A172 (cell line): Measurements from ENCODE around the gene GSTM5. TPM values are rescaled to one million over a fixed set of nuclear protein-coding genes. Genes with fewer than 3 reads are reported as not detected.
"Not testable (repeated sequence)": the region's sequence is repeated elsewhere in the genome, so short reads cannot be mapped to it uniquely, and the experiment has no call there.

Experiments
- DNase-seq: peaks from one replicate; pipeline ENCODE4 v3.0.0-alpha.2; 2015; ENCODE audit warnings: low spot score
- total RNA-seq: library from RNA; depleted of rRNA; stranded (reverse); fragments of >200 nt; shearing (Covaris generic); gene quantifications from 2 replicates; pipeline ENCODE4 v1.2.3, GENCODE V29; 2014; rRNA removed

Gene GSTM5
- total RNA-seq, 1 experiment from 2014 or later: 0.03 TPM

GRCh38 chr1:109761227-109762038 lies 49.4 kb downstream of the GSTM5 start:
- no peak for DNase-seq

- DNase-seq: no peak
Observed at GRCh38 chr1:109762039-109762585, 50.1 kb downstream of the GSTM5 start.

GRCh38 chr1:109762821-109763645 lies 51.0 kb downstream of the GSTM5 start:
- DNase-seq: peak; percentile 76

GRCh38 chr1:109763646-109764415 lies 51.8 kb downstream of the GSTM5 start, which contains the start of gene EPS8L3:
TSS of gene EPS8L3 (minus strand) at chr1:109763923. CDS start at chr1:109761749, 2,174 bp downstream.
- no peak for DNase-seq

- DNase-seq: no peak
Observed at GRCh38 chr1:109764561-109765482, 52.8 kb downstream of the GSTM5 start.

- DNase-seq: no peak
Observed at GRCh38 chr1:109765483-109765815, 53.4 kb downstream of the GSTM5 start.

GRCh38 chr1:109765896-109766615 lies 54.0 kb downstream of the GSTM5 start:
- DNase-seq: no peak

- DNase-seq: not testable (repeated sequence)
Observed at GRCh38 chr1:109766991-109767636, 55.1 kb downstream of the GSTM5 start.

Other genes with a start within 250 kb of the GSTM5 start
- gene SYPL2, start 245.7 kb upstream of the GSTM5 start, total RNA-seq: 0.24 TPM in 1 of 2 replicates, not detected in the other
- gene ATXN7L2, start 228.3 kb upstream of the GSTM5 start, total RNA-seq: 3.0 and 5.4 TPM in 2 replicates
- gene CYB561D1, start 218.2 kb upstream of the GSTM5 start, total RNA-seq: 5.4 and 5.7 TPM in 2 replicates
- gene AMIGO1, start 202.5 kb upstream of the GSTM5 start, total RNA-seq: 0.10 TPM in 1 of 2 replicates, not detected in the other
- not detected in 2 replicates for gene GPR61, start 172.4 kb upstream of the GSTM5 start, total RNA-seq
- gene GNAI3, start 163.6 kb upstream of the GSTM5 start, total RNA-seq: 13.8 and 14.8 TPM in 2 replicates
- 0.41 TPM in 1 of 2 replicates, not detected in the other for gene GNAT2, start 92.6 kb upstream of the GSTM5 start, total RNA-seq
- gene AMPD2, start 92.4 kb upstream of the GSTM5 start, total RNA-seq: 47.5 and 75.8 TPM in 2 replicates
- gene GSTM4, start 56.2 kb upstream of the GSTM5 start, total RNA-seq: 35.7 and 41.8 TPM in 2 replicates
- 8.9 and 16.9 TPM in 2 replicates for gene GSTM2, start 44.2 kb upstream of the GSTM5 start, total RNA-seq
- not detected in 2 replicates for gene GSTM1, start 24.4 kb upstream of the GSTM5 start, total RNA-seq
- gene GSTM3, start 28.8 kb downstream of the GSTM5 start, total RNA-seq: 40.8 and 49.2 TPM in 2 replicates
- gene EPS8L3, start 51.7 kb downstream of the GSTM5 start, total RNA-seq: not detected in 2 replicates
- 46.2 and 61.2 TPM in 2 replicates for gene CSF1, start 198.6 kb downstream of the GSTM5 start, total RNA-seq